Left lobe of liver (tissue), 2 donors: Measurements from ENCODE around the gene WWC1. TPM values are rescaled to one million over a fixed set of nuclear protein-coding genes. Genes with fewer than 3 reads are reported as not detected.

ENCODE experiments used
- ATAC-seq: fragments of 200-7000 bp; cut with Tn5 transposase; one replicate; pipeline ENCODE4 v1.9.1; 2020; ENCODE audit warnings: mild to moderate bottlenecking, moderate library complexity
- DNase-seq: peaks from one replicate; pipeline ENCODE4 v3.0.0-alpha.2; 2020; ENCODE audit warnings: low spot score
- total RNA-seq: library from RNA; stranded (reverse); gene quantifications from one replicate; pipeline ENCODE4 v1.2.1, GENCODE V29; 2021
- donor health status: DM: no; HTN: no; CAD: no; lungs with moderate emphysema.
- donor health status: DM: no; HTN: yes; CAD: no.

WWC1 gene
- total RNA-seq, 1 donor from 2014 or later, result 11.2 TPM

DNA sequence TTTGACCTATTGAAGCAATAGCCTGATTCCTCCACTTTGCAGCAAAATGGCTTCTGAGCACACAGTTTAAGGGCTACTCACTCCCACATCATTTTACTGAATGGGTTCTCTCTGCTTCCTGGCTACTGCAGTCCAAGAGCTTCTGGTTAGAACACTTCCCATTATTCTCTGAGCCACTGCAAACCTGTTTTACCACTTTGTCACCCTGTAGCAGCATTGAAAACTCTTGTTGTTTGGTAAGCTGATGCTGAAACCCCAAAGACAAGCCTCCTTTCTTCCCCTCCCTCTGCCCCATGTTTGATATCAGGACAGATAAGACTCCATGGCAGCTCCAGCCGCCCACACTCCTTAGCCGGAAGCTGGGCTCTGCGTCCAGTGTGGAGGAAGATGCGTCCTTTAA, 110.4 kb downstream of the WWC1 start:
- ATAC-seq, result no peak

DNA sequence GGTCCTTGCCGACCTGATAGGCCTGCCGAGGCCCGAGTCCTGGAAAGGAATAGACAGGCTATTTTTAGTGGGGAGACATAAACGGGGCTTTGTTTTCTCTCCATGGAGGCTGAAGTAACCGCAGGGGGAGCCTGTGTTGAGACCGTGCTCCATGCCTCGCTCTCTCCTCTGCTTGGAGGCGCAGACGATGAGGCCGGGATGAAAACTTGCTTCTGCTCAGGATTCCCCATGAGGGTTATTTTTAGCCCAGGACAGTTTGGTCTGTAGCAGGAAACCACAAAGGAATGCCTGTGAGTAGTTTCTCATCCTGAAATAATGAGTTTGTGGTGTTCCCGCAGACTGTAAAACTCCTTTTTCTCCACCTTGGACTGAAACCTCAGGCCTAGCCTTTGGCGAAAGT, 112.9 kb downstream of the WWC1 start:
- ATAC-seq (no peak), DNase-seq (no peak)

More for the DNA sequence above, 110.4 kb downstream of the WWC1 start:
- no peak for DNase-seq

DNA sequence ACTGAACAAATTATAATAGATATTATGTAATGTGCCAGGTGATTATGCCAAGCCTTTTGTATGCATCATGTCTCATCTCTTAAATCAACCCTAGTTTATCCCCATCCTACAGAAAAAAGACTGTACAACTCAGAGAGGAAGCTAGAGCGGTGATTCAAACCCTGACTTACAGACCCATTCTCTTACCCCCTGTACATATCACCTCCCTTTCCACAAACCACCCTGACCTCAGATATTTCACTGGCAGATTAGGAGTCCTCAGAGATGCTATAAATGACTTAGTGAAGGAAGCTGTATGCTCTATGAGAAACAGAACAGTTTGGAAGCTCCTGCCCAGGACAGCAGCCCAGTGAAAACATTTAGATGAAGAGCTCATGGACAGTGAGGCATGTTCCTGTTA, 115.8 kb downstream of the WWC1 start:
- DNase-seq, result no peak
- no peak for ATAC-seq

DNA sequence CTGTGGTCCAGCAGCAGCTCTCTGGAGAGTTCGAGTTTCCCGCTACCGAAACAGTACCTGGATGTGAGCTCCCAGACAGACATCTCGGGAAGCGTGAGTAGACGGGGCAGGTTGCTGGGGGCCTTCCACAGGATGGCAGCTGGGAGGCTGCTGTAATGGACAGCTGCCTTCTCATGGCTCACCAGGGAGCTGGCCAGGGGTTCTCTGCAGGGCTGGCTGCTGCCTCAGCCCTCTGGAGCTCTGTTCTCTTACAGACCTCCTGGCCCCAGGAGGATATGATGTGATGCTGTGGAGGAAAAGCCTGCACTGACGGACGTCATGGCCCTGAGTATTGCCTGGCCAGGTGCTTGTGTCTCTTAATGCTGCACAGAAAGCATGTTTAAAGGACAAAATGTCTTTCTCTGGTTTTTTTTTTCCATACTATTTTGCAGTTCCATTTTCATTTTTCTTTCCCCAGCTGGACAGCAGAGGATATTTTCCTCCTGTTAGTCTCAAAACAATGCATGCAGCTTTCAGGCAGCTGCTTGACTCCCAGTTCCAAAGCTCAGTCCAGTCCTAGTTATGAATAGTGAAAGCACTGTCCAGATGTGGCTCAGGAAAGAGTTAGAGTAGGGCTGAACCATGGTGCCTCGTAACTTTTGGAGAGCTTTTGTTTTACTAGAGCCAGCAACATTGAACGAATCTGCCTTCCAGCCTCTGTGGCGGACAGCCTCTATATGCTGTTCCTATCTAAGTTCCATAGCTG, 117.3 kb downstream of the WWC1 start:
- no peak for DNase-seq
- ATAC-seq, result no peak

DNA sequence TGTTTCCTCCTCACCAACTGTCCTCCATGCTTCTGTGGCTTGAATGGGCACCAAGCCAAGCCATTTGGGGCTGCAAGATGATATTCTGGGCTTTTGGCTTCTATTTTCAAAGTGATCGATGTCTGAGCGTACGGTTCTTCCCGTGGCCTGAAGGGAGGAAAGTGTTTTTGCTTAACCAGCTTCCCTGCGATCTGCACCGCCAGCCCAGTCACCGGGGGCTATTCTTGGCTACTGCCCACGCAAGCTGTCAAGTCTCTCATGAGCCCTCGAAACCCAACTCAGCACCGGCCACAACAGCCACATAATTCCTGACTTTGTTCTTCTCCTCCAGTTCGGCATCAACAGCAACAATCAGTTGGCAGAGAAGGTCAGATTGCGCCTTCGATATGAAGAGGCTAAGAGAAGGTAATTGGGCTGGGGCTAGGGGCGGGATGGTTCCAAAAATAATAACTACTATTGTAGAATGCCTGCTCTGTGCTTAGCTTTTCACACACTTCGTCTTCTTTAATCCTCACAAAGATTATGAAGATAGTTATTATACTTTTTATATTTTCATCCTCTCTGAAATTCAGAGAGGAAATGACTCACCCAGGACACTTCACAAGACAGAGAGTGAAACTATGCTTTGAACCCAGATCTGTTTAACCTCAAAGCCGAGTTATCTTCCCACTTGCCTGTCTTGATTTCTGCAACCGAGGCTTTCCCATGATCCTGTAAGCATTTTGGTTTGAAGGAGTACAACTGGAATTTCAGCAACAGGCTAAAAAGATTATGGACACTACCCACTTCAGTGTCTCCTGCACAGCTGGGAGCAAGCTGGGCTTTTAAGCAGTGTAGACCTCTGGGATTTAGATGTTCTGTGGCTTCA, 118.4 kb downstream of the WWC1 start:
- no peak for DNase-seq

DNA sequence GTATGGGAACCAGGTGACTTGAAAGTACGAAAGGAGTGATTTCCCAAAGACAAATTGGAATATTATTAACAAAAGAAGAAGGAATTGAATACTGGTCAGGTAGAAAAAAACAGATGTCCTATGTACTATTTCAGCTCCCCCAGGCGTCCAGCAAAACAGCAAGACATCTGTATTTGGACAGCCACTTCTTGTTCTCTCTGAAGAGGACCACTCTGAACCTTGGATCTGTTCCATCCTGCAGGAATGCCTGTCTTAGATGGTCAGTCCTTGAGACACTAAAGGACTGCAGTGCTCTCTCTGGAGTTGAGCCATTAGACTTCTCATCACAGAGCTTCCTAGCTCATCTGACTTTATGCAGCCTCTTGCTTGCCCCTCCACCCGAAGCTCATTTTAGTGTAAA, 120.4 kb downstream of the WWC1 start:
- ATAC-seq (no peak), DNase-seq (no peak)

More for the DNA sequence above, 118.4 kb downstream of the WWC1 start:
- no peak for ATAC-seq

DNA sequence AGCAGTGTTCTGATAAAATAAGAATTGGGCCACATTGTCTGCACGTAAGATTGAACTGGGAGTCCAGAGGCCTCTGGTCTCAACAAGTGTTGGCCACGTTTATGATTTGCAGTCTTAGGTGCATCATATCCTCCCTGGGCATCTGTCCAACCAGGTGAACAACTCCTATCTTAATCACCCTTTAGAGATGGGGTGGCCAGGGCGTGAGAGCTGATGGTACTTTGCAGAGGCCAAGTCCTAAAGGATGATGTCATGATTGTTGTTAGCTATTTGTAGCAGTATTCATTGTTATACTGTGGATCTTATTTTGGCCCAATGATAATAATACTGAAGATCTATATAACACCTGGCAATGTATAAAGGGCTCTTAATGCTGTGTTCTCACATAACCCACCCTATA, 121.6 kb downstream of the WWC1 start:
- DNase-seq (no peak), ATAC-seq (no peak)

DNA sequence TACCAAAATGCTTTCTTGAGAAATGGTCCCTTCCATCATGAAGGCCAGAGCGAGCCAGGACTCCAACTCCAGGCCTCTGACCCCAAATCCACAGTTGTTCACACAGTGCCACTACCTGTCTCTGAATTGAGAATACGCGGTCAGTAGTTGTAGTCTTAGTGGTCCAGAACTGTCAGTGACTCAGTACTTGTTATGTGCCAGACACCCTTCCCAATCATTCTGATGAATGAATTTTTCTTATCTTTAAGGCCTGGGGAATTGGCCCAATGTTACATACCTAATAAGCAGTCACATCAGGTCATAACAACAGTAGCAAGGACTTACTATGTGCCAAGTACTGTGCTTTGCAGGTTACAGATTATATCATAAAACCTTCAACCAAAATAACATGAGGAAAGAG, 122.2 kb downstream of the WWC1 start:
- DNase-seq (no peak), ATAC-seq (no peak)

DNA sequence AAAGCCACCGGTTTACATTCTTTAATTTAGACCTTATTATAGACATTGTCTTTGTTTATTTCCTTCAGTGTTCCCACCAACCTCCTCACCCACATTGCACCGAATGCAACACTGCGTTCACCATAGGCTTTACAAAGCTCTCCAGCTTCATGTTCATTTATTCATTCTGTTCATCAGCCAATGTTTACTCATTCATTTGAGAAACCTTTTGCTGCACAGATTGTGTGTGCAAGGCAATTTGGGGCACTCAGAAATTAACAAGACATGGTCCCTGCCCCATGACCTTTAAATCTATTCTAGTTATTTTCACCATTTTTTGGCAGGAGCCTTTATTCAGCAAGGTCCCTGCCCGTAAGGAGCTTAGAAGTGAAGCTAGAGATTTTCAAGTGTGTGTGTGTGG, 124.0 kb downstream of the WWC1 start:
- no peak for DNase-seq
- ATAC-seq, result no peak

DNA sequence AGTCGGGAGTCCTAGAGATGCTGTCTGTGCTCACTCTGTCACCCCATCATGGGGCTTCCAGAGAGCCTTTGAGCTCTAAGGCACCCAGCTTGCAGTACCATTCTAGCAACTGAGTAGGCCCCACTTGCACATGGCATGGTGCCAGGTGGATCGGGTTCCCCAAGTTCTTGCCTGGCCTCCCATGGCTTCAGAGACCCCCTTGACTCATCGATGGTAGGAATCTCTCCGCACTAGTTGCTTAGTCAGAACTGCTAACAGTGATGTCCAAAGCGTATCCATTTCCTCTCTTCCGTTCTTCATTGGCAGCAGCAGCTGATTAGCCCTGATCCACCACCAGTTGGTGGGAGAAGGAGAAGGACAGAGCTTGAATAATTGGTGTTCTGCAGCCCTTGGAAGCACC, 124.5 kb downstream of the WWC1 start:
- ATAC-seq (no peak), DNase-seq (no peak)

DNA sequence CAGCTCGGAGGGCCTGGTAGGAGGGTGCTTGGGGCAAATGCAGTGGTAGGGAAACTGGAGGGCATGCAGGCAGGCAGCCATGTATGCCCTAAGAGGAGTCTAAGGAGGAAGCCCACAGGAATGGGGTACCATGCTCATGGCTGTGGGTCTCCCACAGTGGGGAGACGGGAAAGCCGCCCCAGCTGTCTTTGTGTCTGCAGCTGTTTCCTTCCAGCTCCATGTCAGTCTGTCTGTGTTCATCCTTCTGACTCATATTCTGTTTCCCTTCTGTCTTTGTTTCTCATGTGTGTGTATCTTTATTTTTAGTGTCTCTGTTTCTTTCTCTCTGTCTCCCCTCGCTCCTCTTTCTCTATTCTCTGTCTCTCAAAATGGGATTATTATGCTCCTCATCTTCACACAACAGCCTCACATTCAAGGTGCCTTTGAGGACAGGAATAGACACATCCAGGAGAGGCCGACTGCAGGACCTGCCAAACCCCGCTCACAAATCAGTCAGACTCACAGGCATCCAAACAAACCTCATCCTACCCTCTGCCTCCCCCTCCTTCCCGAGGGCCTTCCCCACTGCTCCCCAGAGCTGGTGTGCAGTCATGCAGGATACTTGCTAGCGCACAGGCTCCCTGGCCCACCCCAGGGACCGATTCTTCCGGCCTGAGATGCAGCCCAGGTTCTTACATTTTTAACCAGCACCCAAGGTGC, 126.4 kb downstream of the WWC1 start:
- no peak for ATAC-seq
- DNase-seq, result no peak

DNA sequence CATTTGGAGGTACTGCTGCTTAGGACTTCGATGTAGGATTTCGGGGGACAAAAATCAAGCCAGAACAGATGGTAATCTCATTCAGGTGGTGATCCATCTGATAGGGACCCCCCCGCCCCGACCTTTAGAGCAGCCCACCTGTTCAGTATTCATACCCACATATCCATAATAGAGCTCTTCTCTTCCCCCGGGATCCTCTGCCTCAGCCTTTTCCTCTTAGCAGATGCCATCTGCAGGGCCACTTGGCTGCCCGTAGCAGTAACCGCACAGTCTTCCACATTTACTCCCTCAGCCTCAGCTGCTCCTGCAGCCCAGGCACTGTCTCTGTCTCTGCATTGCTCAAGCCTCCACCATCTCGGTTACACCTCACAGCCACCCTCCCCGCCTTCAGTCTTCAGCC, 129.0 kb downstream of the WWC1 start:
- no peak for ATAC-seq

DNA sequence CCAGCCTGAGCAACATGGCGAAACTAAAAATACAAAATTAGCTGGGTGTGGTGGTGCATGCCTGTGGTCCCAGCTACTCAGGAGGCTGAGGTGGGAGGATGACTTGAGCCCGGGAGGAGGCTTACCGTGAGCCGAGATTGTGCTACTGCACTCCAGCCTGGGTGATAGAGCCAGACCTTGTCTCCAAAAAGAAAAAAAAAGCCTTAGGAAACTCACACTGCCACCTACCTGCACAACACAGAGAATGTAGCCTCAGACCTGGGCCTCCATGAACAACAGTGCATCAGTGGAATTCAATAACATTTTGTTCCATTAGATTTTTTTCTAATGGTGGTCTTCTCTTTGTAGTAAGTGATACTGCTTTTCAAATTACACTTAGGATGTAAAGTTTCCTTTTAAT, 131.0 kb downstream of the WWC1 start:
- DNase-seq (no peak), ATAC-seq (peak; percentile 77)

More for the DNA sequence above, 129.0 kb downstream of the WWC1 start:
- DNase-seq, result no peak

DNA sequence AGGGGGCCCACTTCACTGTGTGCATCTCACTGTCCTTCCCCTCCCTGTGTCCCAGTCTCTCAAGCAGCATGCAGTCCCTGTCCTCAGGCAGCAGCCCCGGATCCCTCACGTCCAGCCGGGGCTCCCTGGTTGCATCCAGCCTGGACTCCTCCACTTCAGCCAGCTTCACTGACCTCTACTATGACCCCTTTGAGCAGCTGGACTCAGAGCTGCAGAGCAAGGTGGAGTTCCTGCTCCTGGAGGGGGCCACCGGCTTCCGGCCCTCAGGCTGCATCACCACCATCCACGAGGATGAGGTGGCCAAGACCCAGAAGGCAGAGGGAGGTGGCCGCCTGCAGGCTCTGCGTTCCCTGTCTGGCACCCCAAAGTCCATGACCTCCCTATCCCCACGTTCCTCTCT, 132.0 kb downstream of the WWC1 start:
- ATAC-seq, result peak; percentile 54
- DNase-seq, result no peak

DNA sequence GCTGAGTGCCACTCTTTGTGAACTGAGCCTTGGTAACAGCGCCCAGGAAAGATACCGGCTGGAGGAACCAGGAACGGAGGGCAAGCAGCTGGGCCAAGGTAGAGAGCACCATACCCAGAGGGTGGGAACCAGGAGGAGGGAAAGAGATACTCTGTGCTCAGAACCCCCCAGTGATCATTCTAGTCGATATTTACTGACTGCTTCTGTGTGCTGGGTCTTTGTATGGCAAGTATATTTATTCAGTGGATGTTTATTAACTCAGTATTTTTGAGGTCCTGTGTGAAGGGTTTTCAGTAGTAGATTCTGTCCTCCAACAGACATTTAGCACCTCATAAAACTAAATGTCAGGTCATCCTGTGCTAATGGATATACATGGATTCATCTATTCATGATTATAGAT, 132.5 kb downstream of the WWC1 start:
- DNase-seq (no peak), ATAC-seq (peak; percentile 69)

DNA sequence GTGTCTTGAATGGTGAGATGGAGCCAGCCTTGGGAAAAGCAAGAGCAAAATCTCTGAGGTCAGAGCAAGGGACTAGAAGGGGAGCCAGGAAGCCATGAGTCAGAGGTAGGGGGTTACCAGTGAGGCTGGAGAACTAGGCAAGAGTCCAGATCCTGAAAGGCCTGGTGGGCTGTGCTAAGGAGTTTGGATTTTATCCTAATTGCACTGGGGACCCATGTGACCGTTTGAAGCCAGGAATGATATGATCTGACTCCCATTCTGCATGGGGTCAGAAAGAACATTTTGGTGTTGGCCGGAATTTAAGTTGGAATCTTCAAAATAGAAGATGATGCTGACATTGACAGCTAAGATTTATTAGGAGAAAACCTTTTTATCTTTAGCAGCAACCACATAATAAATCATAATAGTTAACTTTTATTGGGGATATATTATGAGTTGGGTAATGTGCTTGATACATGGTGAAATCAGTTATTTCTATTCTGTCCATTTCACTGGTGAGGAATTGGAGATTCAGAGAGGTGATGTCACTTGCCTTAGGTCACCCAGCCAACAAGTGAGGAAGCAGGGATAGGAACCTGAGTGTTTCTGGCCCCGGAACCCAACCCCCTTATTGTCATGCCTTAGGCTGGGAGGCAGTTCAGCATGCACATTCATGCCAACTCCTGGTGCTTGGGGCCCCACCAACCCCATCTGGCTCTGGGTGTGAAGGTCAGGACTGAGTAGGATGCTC, 133.3 kb downstream of the WWC1 start:
- DNase-seq (no peak), ATAC-seq (no peak)

DNA sequence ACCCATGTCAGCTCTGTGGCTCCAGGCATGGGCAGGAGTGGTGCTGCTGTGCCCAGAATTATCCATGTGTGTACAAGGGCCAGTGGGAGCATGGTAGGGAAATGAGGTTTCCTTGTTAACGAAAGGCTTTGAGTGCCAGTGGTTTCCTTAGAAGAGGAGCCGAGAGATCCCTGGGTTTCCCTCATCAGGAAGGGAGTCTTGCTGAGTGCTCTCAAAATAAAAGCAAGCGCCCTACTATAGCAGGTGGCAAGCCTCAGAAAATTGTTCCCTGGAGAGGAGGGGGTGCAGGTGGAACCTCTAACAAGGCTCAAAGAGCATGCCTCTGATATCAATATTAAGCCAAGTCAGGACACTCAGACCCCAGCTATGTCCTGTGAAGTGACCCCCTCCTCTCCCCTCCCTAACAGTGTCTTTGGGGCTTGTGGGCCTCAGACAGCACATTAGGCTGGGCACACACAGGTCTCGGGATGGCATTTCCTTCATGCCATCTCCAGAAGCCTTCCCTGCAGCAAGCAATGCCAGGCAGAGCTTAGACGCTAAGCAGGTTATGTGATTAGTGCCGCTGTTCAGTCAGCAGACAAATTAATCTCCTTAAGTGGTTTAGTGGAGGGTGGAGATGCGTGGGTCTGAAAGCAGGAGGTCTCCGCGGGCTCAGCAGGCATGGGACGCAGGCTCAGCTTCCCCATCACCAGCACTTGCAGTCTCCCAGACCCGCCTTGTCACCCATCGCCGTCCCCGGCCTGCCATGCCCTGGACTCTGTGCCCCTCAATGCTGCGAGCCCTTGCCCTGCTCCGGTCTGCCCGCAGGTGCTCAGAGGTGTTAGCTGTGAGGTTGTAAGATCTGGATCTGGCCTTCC, 134.8 kb downstream of the WWC1 start:
- ATAC-seq, result no peak
- no peak for DNase-seq

DNA sequence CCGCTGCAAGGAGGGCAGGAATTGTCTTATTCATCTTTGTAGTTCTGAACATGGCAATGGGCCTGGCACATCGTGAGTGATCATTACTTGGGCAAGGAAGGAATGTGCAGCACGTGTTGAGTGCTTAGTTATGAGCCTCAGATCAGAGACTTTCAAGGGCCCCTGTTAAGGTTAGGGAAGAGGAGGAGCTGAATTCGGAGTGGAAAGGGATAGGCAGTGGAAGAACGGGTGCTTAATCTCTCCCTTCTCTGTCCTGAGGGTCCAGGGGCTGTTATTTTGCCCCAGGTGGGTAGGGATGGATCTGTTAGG, 135.4 kb downstream of the WWC1 start:
- no peak for DNase-seq

DNA sequence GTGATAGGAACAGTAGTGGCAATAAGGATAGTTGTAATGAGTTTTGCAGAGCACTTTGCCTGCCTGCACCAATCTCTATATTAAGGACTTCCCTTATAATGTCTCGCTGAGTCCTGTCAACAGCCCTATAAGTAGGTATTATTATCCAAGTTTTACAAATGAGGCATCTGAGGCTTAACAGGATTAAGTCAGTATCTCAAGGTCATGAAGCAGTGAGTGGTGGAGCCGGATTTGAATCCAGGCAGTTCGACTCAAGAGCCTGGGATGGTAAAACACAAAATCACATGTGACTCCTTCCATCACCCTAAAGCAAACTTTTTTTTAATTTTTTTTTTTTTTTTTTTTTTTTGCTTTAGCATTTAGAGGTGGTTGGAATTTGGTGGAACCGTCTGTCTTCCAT, 135.8 kb downstream of the WWC1 start:
- DNase-seq (no peak), ATAC-seq (no peak)

More for the DNA sequence above, 135.4 kb downstream of the WWC1 start:
- ATAC-seq, result no peak

DNA sequence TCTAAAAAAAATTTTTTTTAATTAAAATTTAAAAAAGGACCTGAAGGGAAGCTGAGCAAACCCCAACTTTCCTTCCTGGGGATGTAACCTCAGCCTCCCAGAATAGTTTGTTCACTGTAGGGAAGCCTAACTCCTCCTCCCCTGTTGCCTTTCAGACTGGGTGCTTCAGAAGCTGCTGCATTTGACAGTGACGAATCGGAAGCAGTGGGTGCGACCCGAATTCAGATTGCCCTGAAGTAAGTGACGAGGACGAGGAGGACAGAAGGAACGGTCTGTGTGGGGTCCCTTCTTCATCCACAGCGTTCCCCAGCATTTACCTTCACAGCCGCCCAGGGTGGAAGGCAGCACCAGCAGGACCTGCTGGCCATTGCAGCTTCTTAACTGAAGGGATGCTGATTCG, 137.1 kb downstream of the WWC1 start:
- DNase-seq (no peak), ATAC-seq (no peak)
